ENCODE measurements around the gene EYS. TPM values are rescaled to one million over a fixed set of nuclear protein-coding genes. Genes with fewer than 3 reads are reported as not detected.

EYS gene
- total and polyA plus RNA-seq, 8 donors: 0.24 to 0.85 (median 0.55) TPM

DNA sequence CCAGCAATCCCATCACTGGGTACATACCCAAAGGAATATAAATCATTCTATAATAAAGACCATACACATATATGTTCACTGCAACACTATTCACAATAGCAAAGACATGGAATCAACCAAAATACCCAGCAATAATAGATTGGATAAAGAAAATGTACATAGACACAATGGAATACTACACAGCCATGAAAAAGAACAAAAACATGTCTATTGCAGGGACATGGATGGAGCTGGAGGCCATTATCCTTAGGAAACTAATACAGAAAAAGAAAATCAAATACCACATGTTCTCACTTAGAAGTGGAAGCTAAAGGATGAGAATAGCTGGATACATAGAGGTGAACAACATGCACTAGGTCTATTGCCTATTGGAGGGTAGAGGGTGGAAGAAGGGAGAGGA is 1396.8 kb downstream of the EYS start:
- intact Hi-C loops (cut with DNase I): no loop called here
- H3K4me1 ChIP-seq: no peaks in the 10 kb centered on the region
- peaks cover 0 to 6% of the 10 kb centered on the region in 2 donors for H3K9me3 ChIP-seq
- H3K27me3 ChIP-seq: no peaks in the 10 kb centered on the region
- no peak for ATAC-seq
- DNase-seq: no peak
- TF ChIP-seq, protein P1, sequence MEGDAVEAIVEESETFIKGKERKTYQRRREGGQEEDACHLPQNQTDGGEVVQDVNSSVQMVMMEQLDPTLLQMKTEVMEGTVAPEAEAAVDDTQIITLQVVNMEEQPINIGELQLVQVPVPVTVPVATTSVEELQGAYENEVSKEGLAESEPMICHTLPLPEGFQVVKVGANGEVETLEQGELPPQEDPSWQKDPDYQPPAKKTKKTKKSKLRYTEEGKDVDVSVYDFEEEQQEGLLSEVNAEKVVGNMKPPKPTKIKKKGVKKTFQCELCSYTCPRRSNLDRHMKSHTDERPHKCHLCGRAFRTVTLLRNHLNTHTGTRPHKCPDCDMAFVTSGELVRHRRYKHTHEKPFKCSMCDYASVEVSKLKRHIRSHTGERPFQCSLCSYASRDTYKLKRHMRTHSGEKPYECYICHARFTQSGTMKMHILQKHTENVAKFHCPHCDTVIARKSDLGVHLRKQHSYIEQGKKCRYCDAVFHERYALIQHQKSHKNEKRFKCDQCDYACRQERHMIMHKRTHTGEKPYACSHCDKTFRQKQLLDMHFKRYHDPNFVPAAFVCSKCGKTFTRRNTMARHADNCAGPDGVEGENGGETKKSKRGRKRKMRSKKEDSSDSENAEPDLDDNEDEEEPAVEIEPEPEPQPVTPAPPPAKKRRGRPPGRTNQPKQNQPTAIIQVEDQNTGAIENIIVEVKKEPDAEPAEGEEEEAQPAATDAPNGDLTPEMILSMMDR (IDR thresholded peaks at IDR 0.05): no peak
- H3K36me3 ChIP-seq: no peaks in the 10 kb centered on the region
- H3K4me3 ChIP-seq: no peak overlapping the region
- H3K27ac ChIP-seq: no peak overlapping the region

DNA sequence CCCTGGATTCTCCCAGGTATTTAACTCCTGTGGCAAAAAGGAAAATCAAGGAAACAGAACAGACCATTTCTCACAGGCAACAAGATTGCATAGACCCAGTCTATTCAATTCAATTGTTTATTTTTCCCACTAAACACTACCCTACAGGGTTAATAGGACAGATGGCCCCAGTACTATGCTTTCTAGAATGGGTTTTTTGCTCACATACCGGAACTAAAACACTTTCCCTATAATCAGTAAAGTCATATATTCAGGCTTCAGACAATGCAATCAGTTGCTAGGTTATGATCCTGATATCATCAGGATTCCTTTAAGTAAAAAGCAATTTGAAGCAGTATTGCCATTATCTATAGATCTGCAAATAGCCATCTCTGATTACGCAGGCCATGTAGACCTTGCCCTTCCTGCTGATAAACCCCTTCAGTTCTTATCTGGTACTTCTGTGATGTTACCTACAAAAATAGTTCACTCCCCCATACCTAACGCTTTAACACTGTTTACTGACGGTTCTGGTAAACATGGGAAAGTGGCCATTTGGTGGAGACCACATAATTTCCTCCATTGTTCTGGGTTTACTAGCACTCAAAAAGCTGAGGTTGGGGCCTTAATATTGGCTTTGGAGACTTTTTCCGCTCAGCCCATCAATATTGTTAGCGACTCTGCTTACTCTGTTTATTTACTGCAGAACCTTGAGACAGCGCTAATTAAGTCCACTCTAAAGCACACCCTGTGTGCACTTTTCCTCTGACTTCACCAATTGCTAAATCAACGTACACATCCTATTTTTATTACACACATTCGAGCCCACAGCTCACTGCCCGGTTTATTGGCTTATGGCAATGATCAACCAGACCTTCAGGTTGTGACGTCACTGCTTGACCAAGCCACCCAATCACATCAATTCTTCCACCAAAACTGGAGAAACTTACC is 1405.5 kb downstream of the EYS start:
- no peak overlapping the region for H3K4me3 ChIP-seq
- H3K4me1 ChIP-seq: no peaks in the 10 kb centered on the region
- H3K27me3 ChIP-seq: no peaks in the 10 kb centered on the region
- intact Hi-C loops (cut with DNase I): no loop called here
- DNase-seq (no peak), ATAC-seq (no peak)
- peaks cover 0 to 24% of the 10 kb centered on the region in 2 donors for H3K9me3 ChIP-seq
- TF ChIP-seq, protein P1 (IDR thresholded peaks at IDR 0.05): no peak
- no peak overlapping the region for H3K27ac ChIP-seq
- H3K36me3 ChIP-seq: no peaks in the 10 kb centered on the region

DNA sequence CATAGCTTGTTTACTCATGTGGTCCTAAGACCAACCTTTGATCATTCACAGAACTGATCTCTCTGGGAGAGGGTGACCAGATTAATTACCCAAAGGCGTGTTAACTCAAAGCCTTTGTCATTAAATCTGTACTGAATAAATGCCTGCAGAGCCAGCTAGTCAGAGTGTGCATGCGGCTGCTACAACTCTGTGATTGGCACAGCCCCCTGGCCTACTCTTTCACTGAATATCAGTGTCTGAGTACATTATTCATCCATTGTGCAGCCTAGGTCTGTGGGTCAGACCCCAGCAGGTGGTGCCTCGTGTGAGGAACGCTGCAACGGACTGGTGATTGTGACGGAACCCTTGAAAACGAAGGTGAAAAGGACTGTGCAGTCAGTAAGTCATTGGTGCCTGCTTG is 1407.8 kb downstream of the EYS start:
- Histone ChIP-seq H3K27me3 (no peaks in the 10 kb centered on the region), H3K27ac (no peak overlapping the region), H3K36me3 (no peaks in the 10 kb centered on the region), H3K9me3 (peaks cover 0 to 24% of the 10 kb centered on the region in 2 donors), H3K4me1 (no peaks in the 10 kb centered on the region), H3K4me3 (no peak overlapping the region)
- ATAC-seq (no peak), DNase-seq (no peak)
- intact Hi-C loops (cut with DNase I): no loop called here
- TF ChIP-seq, protein P1 (IDR thresholded peaks at IDR 0.05): no peak

DNA sequence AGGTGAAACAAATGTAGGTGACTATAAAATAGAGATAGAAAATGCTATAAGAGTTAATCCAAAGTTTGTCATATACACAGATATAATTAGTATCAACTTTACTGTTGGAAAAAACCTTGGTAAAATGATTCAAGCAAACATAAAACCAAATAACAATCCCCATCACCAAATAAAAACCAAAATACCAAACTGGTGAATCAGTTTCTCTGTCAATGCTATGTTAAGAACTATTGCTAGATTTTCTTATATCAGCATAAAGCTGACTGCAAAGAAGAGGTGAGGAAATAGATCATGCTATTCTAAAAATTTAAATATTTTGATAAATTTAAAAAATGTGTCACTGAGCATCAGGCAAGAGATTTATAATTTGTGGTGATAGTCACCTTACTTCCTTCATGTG is 1413.0 kb downstream of the EYS start:
- Histone ChIP-seq H3K9me3 (peaks cover 0 to 9% of the 10 kb centered on the region in 2 donors), H3K4me3 (no peak overlapping the region), H3K27me3 (no peaks in the 10 kb centered on the region), H3K36me3 (no peaks in the 10 kb centered on the region), H3K4me1 (no peaks in the 10 kb centered on the region), H3K27ac (no peak overlapping the region)
- ATAC-seq (no peak), DNase-seq (no peak)
- TF ChIP-seq, protein P1 (IDR thresholded peaks at IDR 0.05): no peak
- intact Hi-C loops (cut with DNase I): no loop called here

DNA sequence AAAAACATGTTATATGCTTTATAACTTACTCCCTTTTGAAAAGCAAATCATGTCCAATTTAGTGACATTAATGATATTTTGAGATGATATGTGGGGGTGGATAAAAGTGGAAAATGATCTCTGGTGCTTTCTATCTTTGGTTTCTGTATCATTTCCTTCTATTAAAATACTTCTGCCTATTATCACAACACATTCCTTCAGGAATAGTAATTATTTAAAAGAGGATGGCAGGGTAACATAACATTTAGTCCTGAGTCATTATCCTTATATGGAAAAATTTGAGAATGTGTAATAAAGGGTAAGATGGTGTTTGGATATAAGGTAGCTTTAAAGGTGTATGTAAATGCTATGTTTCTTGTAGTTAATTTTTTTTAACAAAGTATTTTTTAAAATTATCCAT is 1413.7 kb downstream of the EYS start:
- DNase-seq (no peak), ATAC-seq (no peak)
- Histone ChIP-seq H3K27me3 (no peaks in the 10 kb centered on the region), H3K27ac (no peak overlapping the region), H3K4me3 (no peak overlapping the region), H3K4me1 (no peaks in the 10 kb centered on the region), H3K9me3 (peaks cover 0 to 5% of the 10 kb centered on the region in 2 donors), H3K36me3 (no peaks in the 10 kb centered on the region)
- TF ChIP-seq, protein P1 (IDR thresholded peaks at IDR 0.05): no peak
- intact Hi-C loops (cut with DNase I): no loop called here

Data from left lung (tissue), 10 donors.